Fibroblast of pulmonary artery (primary cell): ENCODE measurements around the gene GPR89B.
"Not testable (repeated sequence)": the region's sequence is repeated elsewhere in the genome, so short reads cannot be mapped to it uniquely, and the experiment has no call there.

Experiments
- DNase-seq: peaks from one replicate; pipeline ENCODE4 v3.0.0-alpha.2; 2010; ENCODE audit warnings: low read depth
- H3K4me3 ChIP-seq: replicated peaks from 2 replicates; pipeline ENCODE4 v1.5.1; 2011; ENCODE audit warnings: low read depth, mild to moderate bottlenecking, control low read depth, low read length, moderate library complexity
- CTCF ChIP-seq: IDR thresholded peaks from 2 replicates; pipeline ENCODE4 v1.5.1; 2011; ENCODE audit warnings: mild to moderate bottlenecking, control low read depth, low read length, inconsistent platforms; ENCODE audit errors: missing control alignments

The GPR89B gene

GRCh38 chr1:147912553-147912952 lies 15.7 kb upstream of the GPR89B start:
- TF ChIP-seq CTCF, result no peak
- no peak overlapping the region for H3K4me3 ChIP-seq
- DNase-seq, result no peak

- H3K4me3 ChIP-seq, result no peak overlapping the region
- TF ChIP-seq CTCF, result no peak
- no peak for DNase-seq
These were observed 14.8 kb upstream of the GPR89B start for GRCh38 chr1:147913362-147913942.

- TF ChIP-seq CTCF, result no peak
- no peak overlapping the region for H3K4me3 ChIP-seq
- DNase-seq, result no peak
These were observed 8.3 kb upstream of the GPR89B start for GRCh38 chr1:147919896-147920295.

- DNase-seq, result no peak
- TF ChIP-seq CTCF, result no peak
These were observed 3.4 kb upstream of the GPR89B start for GRCh38 chr1:147924813-147925212.

GRCh38 chr1:147927215-147927614 lies 1.0 kb upstream of the GPR89B start:
- H3K4me3 ChIP-seq, DNase-seq: not testable (repeated sequence)

More at GRCh38 chr1:147924813-147925212, 3.4 kb upstream of the GPR89B start:
- H3K4me3 ChIP-seq, result no peak overlapping the region

GRCh38 chr1:147927689-147928088 lies 531 bp upstream of the GPR89B start:
- DNase-seq, result not testable (repeated sequence)

GRCh38 chr1:147931137-147931536 lies 2.9 kb downstream of the GPR89B start:
- H3K4me3 ChIP-seq, DNase-seq: not testable (repeated sequence)

More at GRCh38 chr1:147927689-147928088, 531 bp upstream of the GPR89B start:
- H3K4me3 ChIP-seq, result not testable (repeated sequence)

- not testable (repeated sequence) for DNase-seq, H3K4me3 ChIP-seq
These were observed 7.1 kb downstream of the GPR89B start for GRCh38 chr1:147935296-147935695.

- H3K4me3 ChIP-seq, DNase-seq: not testable (repeated sequence)
These were observed 12.2 kb downstream of the GPR89B start for GRCh38 chr1:147940456-147940855.

- DNase-seq, H3K4me3 ChIP-seq: not testable (repeated sequence)
These were observed 14.3 kb downstream of the GPR89B start for GRCh38 chr1:147942563-147942962.

GRCh38 chr1:147949517-147949916 lies 21.3 kb downstream of the GPR89B start:
- not testable (repeated sequence) for DNase-seq, H3K4me3 ChIP-seq

GRCh38 chr1:147958906-147959305 lies 30.7 kb downstream of the GPR89B start:
- H3K4me3 ChIP-seq, DNase-seq: not testable (repeated sequence)

- DNase-seq, H3K4me3 ChIP-seq: not testable (repeated sequence)
These were observed 31.5 kb downstream of the GPR89B start for GRCh38 chr1:147959680-147960079.

- DNase-seq, H3K4me3 ChIP-seq: not testable (repeated sequence)
These were observed 36.4 kb downstream of the GPR89B start for GRCh38 chr1:147964575-147964974.

- not testable (repeated sequence) for H3K4me3 ChIP-seq
These were observed 38.4 kb downstream of the GPR89B start for GRCh38 chr1:147966657-147967056.

More at GRCh38 chr1:147966657-147967056, 38.4 kb downstream of the GPR89B start:
- DNase-seq, result not testable (repeated sequence)
